Right kidney (tissue), 1 donor: ENCODE measurements around the gene CEND1.
"Not testable (repeated sequence)": the region's sequence is repeated elsewhere in the genome, so short reads cannot be mapped to it uniquely, and the experiment has no call there.

Experiments used
- DNase-seq: peaks from one replicate; pipeline ENCODE4 v3.0.0-alpha.2; 2016

Gene CEND1

GRCh38 chr11:763073-763463 is 26.8 kb downstream of the CEND1 start:
- no peak for DNase-seq

- no peak for DNase-seq
Observed at GRCh38 chr11:762421-763072, 27.3 kb downstream of the CEND1 start.

GRCh38 chr11:761526-762108 is 28.3 kb downstream of the CEND1 start:
- DNase-seq = no peak

- DNase-seq = no peak
Observed at GRCh38 chr11:760236-760635, 29.7 kb downstream of the CEND1 start.

- DNase-seq = no peak
Observed at GRCh38 chr11:749731-750130, 40.2 kb downstream of the CEND1 start.

GRCh38 chr11:748007-748359 is 41.9 kb downstream of the CEND1 start:
- peak; percentile 39 for DNase-seq

GRCh38 chr11:747158-748006 is 42.5 kb downstream of the CEND1 start, which contains the start of gene TALDO1:
Gene TALDO1, plus strand, starts transcription at chr11:747464. Its CDS starts 18 bp downstream, at chr11:747482.
- peak; percentile 88 for DNase-seq

- no peak for DNase-seq
Observed at GRCh38 chr11:746289-747157, 43.4 kb downstream of the CEND1 start.

- no peak for DNase-seq
Observed at GRCh38 chr11:745428-745827, 44.5 kb downstream of the CEND1 start.

- DNase-seq = no peak
Observed at GRCh38 chr11:742571-743201, 47.2 kb downstream of the CEND1 start.

GRCh38 chr11:742156-742546 is 47.7 kb downstream of the CEND1 start:
- no peak for DNase-seq

GRCh38 chr11:737899-738298 is 52.0 kb downstream of the CEND1 start:
- DNase-seq = not testable (repeated sequence)

GRCh38 chr11:737366-737765 is 52.5 kb downstream of the CEND1 start:
- peak; percentile 13 for DNase-seq
